ENCODE measurements around the gene DNASE1. TPM values are rescaled to one million over a fixed set of nuclear protein-coding genes. Genes with fewer than 3 reads are reported as not detected.

Gene DNASE1
- total RNA-seq: 10.6 and 17.7 TPM in 2 replicates

DNA sequence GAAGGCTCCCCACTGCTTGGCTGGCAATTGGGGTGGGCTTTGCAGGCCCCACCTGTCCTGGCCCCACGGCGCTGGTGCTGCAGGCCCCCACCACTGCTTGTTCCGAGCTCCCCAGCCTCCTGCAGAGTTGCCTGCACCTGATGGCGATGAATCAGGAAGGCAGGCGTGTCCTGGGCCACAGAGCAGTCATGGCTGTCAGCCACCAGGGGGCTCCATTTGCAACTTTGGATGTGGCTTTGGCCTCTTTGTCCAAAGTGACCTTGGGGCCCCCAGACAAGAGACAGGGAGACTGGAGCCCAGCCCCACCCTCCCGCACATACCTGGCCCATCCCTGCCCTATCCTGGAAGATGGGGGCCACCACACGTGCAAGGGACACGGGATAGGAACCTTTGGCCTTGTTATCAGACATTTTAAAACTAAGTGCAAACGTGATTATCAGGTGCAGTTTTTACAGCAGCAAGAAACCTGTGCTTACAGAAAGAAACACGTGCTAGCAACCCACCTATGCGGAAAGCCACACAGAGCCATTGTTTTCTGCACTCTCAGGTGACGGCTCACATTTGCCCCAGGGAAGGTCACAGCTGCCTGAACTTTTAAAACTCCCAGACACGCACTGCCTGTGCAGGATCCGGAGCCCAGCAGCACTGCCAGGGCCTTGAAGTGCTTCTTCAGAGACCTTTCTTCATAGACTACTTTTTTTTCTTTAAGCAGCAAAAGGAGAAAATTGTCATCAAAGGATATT, at the start of gene DNASE1:
TSS of gene DNASE1 (plus strand) at position 443 of the 743 bp plus-strand sequence. CDS start 683 bp downstream, outside the sequence.

DNA sequence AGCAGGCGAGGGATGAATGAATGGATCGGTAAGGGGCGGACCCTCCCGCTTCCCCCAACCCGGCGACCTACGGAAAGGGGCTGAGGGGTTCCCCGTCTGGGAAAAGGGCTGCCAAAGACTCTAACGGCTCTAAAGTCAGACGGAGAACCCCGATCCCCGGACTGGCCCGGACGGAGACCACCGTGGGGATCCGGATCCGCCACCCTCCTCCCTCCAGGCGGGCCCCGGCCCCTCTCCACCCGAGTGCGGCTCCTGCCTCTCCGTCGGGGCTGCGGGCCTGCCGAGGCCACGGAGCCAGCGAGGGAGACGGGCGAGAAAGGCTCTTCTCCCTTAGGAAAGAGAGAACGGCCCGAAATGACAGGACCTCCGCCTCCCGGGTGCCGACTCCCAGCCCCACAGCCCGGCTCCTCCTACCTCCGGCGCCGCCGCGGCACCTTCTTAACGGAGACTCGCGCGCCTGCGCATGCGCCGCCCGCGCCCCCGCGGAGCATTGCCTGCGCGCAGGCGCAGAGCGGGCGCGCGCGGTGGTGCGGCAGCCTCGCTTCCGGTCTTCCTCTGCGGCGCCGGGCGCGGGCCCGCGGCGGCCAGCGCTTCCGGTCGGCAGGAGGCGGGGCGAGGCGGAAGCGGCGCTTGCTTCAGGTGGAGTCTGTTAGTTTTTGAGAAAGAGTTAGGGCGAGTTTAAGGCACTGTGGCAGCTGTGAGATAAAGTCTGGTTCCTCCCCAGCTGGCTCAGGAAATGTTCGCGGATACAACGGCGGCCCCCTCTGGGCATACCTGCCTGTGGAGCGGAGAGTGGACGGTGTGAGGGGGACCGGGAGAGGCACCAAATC, 43.1 kb upstream of the DNASE1 start, which contains the start of gene SLX4:
TSS of gene SLX4 (minus strand) at position 461 of the 830 bp plus-strand sequence. CDS start 2,642 bp downstream, outside the sequence.

Other genes starting within 250 kb of the DNASE1 start
- 1.1 and 1.4 TPM in 2 replicates for gene ZNF597, start 211.2 kb upstream of the DNASE1 start, total RNA-seq
- 32.3 and 35.2 TPM in 2 replicates for gene NAA60, start 211.0 kb upstream of the DNASE1 start, total RNA-seq
- not detected in 2 replicates for gene C16orf90, start 159.2 kb upstream of the DNASE1 start, total RNA-seq
- 6.7 and 11.9 TPM in 2 replicates for gene CLUAP1, start 153.7 kb upstream of the DNASE1 start, total RNA-seq
- gene NLRC3, start 77.3 kb upstream of the DNASE1 start, total RNA-seq: not detected in 2 replicates
- gene SLX4, start 43.1 kb upstream of the DNASE1 start, total RNA-seq: 4.2 and 7.5 TPM in 2 replicates
- gene TRAP1, start 62.8 kb downstream of the DNASE1 start, total RNA-seq: 81.0 and 125 TPM in 2 replicates
- 17.4 and 34.6 TPM in 2 replicates for gene CREBBP, start 226.0 kb downstream of the DNASE1 start, total RNA-seq

All from mesangial cell (primary cell).